HFFc6 (cell line): ENCODE measurements around the gene HS3ST4. TPM values are rescaled to one million over a fixed set of nuclear protein-coding genes. Genes with fewer than 3 reads are reported as not detected.
"Not testable (repeated sequence)": the region's sequence is repeated elsewhere in the genome, so short reads cannot be mapped to it uniquely, and the experiment has no call there.

Experiments used
- DNase-seq: peaks from one replicate; pipeline ENCODE4 v3.0.0-alpha.2; 2018
- H3K27ac Mint-ChIP-seq: 2 replicates; pipeline ENCODE4 v1.8.0; 2020; ENCODE audit warnings: mild to moderate bottlenecking, mixed read lengths
- H3K27me3 Mint-ChIP-seq: 2 replicates; pipeline ENCODE4 v1.8.0; 2021; ENCODE audit warnings: mild to moderate bottlenecking, moderate library complexity, mixed read lengths; ENCODE audit not compliant: insufficient read depth
- H3K36me3 Mint-ChIP-seq: 2 replicates; pipeline ENCODE4 v1.8.0; 2021; ENCODE audit warnings: low read depth, mixed read lengths
- H3K4me1 Mint-ChIP-seq: 2 replicates; pipeline ENCODE4 v1.8.0; 2020; ENCODE audit warnings: low read depth, mixed read lengths
- H3K4me3 Mint-ChIP-seq: 2 replicates; pipeline ENCODE4 v1.8.0; 2020; ENCODE audit warnings: mild to moderate bottlenecking, moderate library complexity, mixed read lengths
- H3K9me3 Mint-ChIP-seq: 2 replicates; pipeline ENCODE4 v1.8.0; 2020; ENCODE audit warnings: mild to moderate bottlenecking, mixed read lengths
- CTCF ChIP-seq: fragments of 200-600 bp; sonication (generic); IDR thresholded peaks from 2 replicates; pipeline ENCODE4 v1.5.0; 2021; ENCODE audit warnings: antibody characterized with exemption, mild to moderate bottlenecking
- total RNA-seq, 6 experiments: library from RNA; stranded (reverse); fragmentation: NEBNext Ultra II Directional; extraction: Animal tissue kit (Norgen Biotek cat#: 25700); gene quantifications; 2 replicates in 1 of 6; 3 replicates in 5 of 6; pipeline ENCODE4 v1.2.3, GENCODE V29; 2021

Gene HS3ST4
- total RNA-seq, 6 experiments from 2014 or later, result not detected

- Mint-ChIP-seq H3K27ac (no peak overlapping the region), H3K4me1 (no peaks in the 10 kb centered on the region), H3K9me3 (peaks cover 41% of the 10 kb centered on the region), H3K36me3 (no peaks in the 10 kb centered on the region), H3K4me3 (no peak overlapping the region), H3K27me3 (peaks cover 4% of the 10 kb centered on the region)
- no peak for TF ChIP-seq CTCF
- no peak for DNase-seq
These were observed 379.5 kb downstream of the HS3ST4 start for GRCh38 chr16:26071101-26071866.

GRCh38 chr16:26078716-26079355 lies 387.1 kb downstream of the HS3ST4 start:
- no peak for TF ChIP-seq CTCF
- Mint-ChIP-seq H3K9me3 (peaks cover 49% of the 10 kb centered on the region), H3K36me3 (no peaks in the 10 kb centered on the region), H3K4me3 (no peak overlapping the region), H3K27me3 (no peaks in the 10 kb centered on the region; the same call in 1 of the 2 replicates), H3K4me1 (no peaks in the 10 kb centered on the region), H3K27ac (no peak overlapping the region)
- DNase-seq, result no peak

GRCh38 chr16:26087091-26087490 lies 395.3 kb downstream of the HS3ST4 start:
- Mint-ChIP-seq H3K4me3 (no peak overlapping the region), H3K27ac (no peak overlapping the region), H3K27me3 (peaks cover 1% of the 10 kb centered on the region; the same call in 1 of the 2 replicates), H3K4me1 (no peaks in the 10 kb centered on the region), H3K36me3 (no peaks in the 10 kb centered on the region), H3K9me3 (peaks cover 49% of the 10 kb centered on the region)
- TF ChIP-seq CTCF, result no peak
- DNase-seq, result no peak

GRCh38 chr16:26091511-26091910 lies 399.8 kb downstream of the HS3ST4 start:
- Mint-ChIP-seq H3K4me3 (no peak overlapping the region), H3K27ac (no peak overlapping the region), H3K36me3 (no peaks in the 10 kb centered on the region), H3K27me3 (peaks cover 1% of the 10 kb centered on the region; the same call in 1 of the 2 replicates), H3K9me3 (peaks cover 48% of the 10 kb centered on the region), H3K4me1 (no peaks in the 10 kb centered on the region)
- TF ChIP-seq CTCF, result no peak
- DNase-seq, result no peak

- not testable (repeated sequence) for H3K27ac Mint-ChIP-seq, H3K27me3 Mint-ChIP-seq, DNase-seq, H3K4me3 Mint-ChIP-seq, H3K36me3 Mint-ChIP-seq, H3K4me1 Mint-ChIP-seq
- peaks cover 42% of the 10 kb centered on the region for H3K9me3 Mint-ChIP-seq
These were observed 406.4 kb downstream of the HS3ST4 start for GRCh38 chr16:26098206-26098605.

GRCh38 chr16:26102369-26102768 lies 410.6 kb downstream of the HS3ST4 start:
- no peak for DNase-seq
- no peak for TF ChIP-seq CTCF
- Mint-ChIP-seq H3K27me3 (no peaks in the 10 kb centered on the region; the same call in 1 of the 2 replicates), H3K4me3 (no peak overlapping the region), H3K36me3 (no peaks in the 10 kb centered on the region), H3K4me1 (no peaks in the 10 kb centered on the region), H3K9me3 (peaks cover 44% of the 10 kb centered on the region), H3K27ac (no peak overlapping the region)
